OCI-LY7 (cell line): Measurements from ENCODE around the gene CHCHD6.

Experiments used
- CTCF ChIP-seq: fragments of 200-600 bp; sonication (generic); conservative IDR thresholded peaks from 2 replicates; pipeline ENCODE4 v1.5.1; 2014; ENCODE audit warnings: mild to moderate bottlenecking, antibody characterized with exemption, low read length, moderate library complexity, mixed read lengths
- EZH2phosphoT487 ChIP-seq: fragments of 200-600 bp; sonication (generic); IDR thresholded peaks from 2 replicates; pipeline ENCODE4 v1.6.1; 2018; ENCODE audit warnings: low read depth, borderline replicate concordance, mild to moderate bottlenecking, mixed run types, antibody characterized with exemption, low read length, moderate library complexity, mixed read lengths

GRCh38 chr3:126799099-126799498 lies 95.1 kb downstream of the CHCHD6 start:
- TF ChIP-seq CTCF (no peak), EZH2phosphoT487 (no peak)
